ENCODE measurements around the gene GOLGA6A. TPM values are rescaled to one million over a fixed set of nuclear protein-coding genes. Genes with fewer than 3 reads are reported as not detected.
"Not testable (repeated sequence)": the region's sequence is repeated elsewhere in the genome, so short reads cannot be mapped to it uniquely, and the experiment has no call there.

Gene GOLGA6A
- total RNA-seq, 2 experiments from 2014 or later, result 0.16 to 0.42 TPM

DNA sequence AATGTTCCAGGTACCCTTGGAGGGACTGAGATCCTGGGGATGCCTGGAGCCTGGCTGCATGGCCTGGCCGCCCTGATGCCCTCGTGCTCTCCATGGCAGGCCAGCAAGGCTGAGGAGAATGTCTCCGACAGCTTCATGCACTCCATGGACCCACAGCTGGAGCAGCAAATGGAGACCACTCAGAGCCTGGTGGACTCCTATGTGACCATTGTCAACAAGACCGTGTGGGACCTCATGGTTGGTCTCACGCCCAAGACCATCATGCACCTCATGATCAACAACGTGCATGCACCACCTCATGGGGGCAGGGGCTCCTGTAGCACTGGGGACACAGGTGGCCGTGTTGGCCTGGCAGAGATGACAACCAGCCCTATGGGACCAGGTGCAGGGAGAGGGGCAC lies 19.7 kb downstream of the GOLGA6A start:
- intact Hi-C loops (cut with DNase I, micrococcal nuclease), result no loop called here
- no peaks in the 10 kb centered on the region for H3K9me3 ChIP-seq (ENCODE audit: control insufficient read depth in 1 of 2, insufficient read depth in 1 of 2, low read length in 2 of 2)
- Mint-ChIP-seq H3K27me3 (no peaks in the 10 kb centered on the region), H3K27ac (no peak overlapping the region), H3K9me3 (no peaks in the 10 kb centered on the region), H3K4me1 (ENCODE audit: low read depth) (peaks cover 14% of the 10 kb centered on the region), H3K36me3 (ENCODE audit: low read depth) (peaks cover 6% of the 10 kb centered on the region), H3K4me3 (no peak overlapping the region)
- DNase-seq, result no peak
- CTCF ChIA-PET, result no interaction called here
- POLR2A ChIA-PET, result no interaction called here
- no peaks in the 10 kb centered on the region for H3K36me3 ChIP-seq (ENCODE audit: insufficient read depth, low read length)
- H3K4me3 ChIP-seq (ENCODE audit: low read length), result no peak overlapping the region
- peaks cover 7% of the 10 kb centered on the region for H3K4me1 ChIP-seq (ENCODE audit: insufficient read depth, low read length)
- TF ChIP-seq, protein P1, sequence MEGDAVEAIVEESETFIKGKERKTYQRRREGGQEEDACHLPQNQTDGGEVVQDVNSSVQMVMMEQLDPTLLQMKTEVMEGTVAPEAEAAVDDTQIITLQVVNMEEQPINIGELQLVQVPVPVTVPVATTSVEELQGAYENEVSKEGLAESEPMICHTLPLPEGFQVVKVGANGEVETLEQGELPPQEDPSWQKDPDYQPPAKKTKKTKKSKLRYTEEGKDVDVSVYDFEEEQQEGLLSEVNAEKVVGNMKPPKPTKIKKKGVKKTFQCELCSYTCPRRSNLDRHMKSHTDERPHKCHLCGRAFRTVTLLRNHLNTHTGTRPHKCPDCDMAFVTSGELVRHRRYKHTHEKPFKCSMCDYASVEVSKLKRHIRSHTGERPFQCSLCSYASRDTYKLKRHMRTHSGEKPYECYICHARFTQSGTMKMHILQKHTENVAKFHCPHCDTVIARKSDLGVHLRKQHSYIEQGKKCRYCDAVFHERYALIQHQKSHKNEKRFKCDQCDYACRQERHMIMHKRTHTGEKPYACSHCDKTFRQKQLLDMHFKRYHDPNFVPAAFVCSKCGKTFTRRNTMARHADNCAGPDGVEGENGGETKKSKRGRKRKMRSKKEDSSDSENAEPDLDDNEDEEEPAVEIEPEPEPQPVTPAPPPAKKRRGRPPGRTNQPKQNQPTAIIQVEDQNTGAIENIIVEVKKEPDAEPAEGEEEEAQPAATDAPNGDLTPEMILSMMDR (IDR thresholded peaks at IDR 0.05), result no peak
- H3K27ac ChIP-seq (ENCODE audit: low read depth in 1 of 2, low read length in 2 of 2), result no peak overlapping the region
- H3K27me3 ChIP-seq (ENCODE audit: control insufficient read depth in 1 of 2, insufficient read depth in 2 of 2, low read length in 2 of 2), result no peaks in the 10 kb centered on the region
- no peak for ATAC-seq (ENCODE audit: poor library complexity)

DNA sequence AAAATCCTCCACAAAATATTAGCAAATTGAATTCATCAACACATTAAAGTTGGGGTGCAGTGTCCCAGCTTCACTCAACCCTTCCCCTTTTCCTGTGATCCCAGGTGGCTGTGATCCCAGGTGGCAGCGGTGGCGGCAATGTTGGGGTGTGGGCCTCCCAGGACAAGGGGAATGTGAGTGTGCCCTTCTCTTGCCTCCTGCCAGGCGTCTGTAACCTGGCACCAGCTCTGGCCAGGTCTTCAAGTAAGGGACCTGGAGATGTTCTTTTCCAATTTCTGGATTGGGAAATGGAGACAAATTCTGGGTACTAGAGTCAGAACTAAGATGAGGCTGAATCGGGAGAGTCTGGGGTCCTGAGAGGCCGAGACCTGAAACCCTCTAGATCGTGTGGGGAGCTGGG lies 20.1 kb downstream of the GOLGA6A start:
- intact Hi-C loops (cut with DNase I, micrococcal nuclease), result no loop called here
- POLR2A ChIA-PET, result no interaction called here
- TF ChIP-seq, protein P1 (IDR thresholded peaks at IDR 0.05), result no peak
- Histone ChIP-seq H3K9me3 (ENCODE audit: control insufficient read depth in 1 of 2, insufficient read depth in 1 of 2, low read length in 2 of 2) (no peaks in the 10 kb centered on the region), H3K4me1 (ENCODE audit: insufficient read depth, low read length) (peaks cover 7% of the 10 kb centered on the region), H3K27ac (ENCODE audit: low read depth in 1 of 2, low read length in 2 of 2) (no peak overlapping the region), H3K27me3 (ENCODE audit: control insufficient read depth in 1 of 2, insufficient read depth in 2 of 2, low read length in 2 of 2) (no peaks in the 10 kb centered on the region), H3K36me3 (ENCODE audit: insufficient read depth, low read length) (no peaks in the 10 kb centered on the region), H3K4me3 (ENCODE audit: low read length) (no peak overlapping the region)
- H3K27ac Mint-ChIP-seq, result no peak overlapping the region
- no peak overlapping the region for H3K4me3 Mint-ChIP-seq
- H3K4me1 Mint-ChIP-seq (ENCODE audit: low read depth), result peaks cover 14% of the 10 kb centered on the region
- no peak for DNase-seq
- ATAC-seq (ENCODE audit: poor library complexity), result no peak
- peaks cover 6% of the 10 kb centered on the region for H3K36me3 Mint-ChIP-seq (ENCODE audit: low read depth)
- H3K27me3 Mint-ChIP-seq, result no peaks in the 10 kb centered on the region
- CTCF ChIA-PET, result no interaction called here
- no peaks in the 10 kb centered on the region for H3K9me3 Mint-ChIP-seq

DNA sequence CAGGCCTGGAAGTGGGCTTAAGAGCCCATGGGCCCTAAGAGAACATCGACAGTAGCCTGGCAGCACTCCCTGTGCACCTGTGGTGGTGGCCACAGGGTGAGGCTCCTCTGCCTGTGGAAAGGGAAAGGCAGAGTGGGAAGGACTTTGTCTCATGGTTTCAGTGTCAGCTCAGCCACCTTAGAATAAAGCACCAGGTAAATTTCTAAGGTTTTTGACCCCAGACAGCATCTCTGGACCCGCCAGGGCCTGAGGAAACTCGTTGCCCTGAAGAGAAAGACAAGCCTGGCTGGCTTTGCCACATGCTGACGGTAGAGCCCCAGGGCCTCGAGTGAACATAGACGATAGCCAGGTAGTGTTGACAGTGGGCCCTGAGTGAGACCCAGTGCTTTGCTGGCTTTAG lies 22.1 kb downstream of the GOLGA6A start:
- peaks cover 14% of the 10 kb centered on the region for H3K4me1 Mint-ChIP-seq (ENCODE audit: low read depth)
- H3K9me3 ChIP-seq (ENCODE audit: control insufficient read depth in 1 of 2, insufficient read depth in 1 of 2, low read length in 2 of 2), result no peaks in the 10 kb centered on the region
- H3K36me3 Mint-ChIP-seq (ENCODE audit: low read depth), result peaks cover 6% of the 10 kb centered on the region
- ATAC-seq (ENCODE audit: poor library complexity) (no peak), DNase-seq (no peak)
- H3K4me1 ChIP-seq (ENCODE audit: insufficient read depth, low read length), result peaks cover 7% of the 10 kb centered on the region
- H3K4me3 ChIP-seq (ENCODE audit: low read length), result no peak overlapping the region
- H3K27ac ChIP-seq (ENCODE audit: low read depth in 1 of 2, low read length in 2 of 2), result no peak overlapping the region
- H3K9me3 Mint-ChIP-seq, result no peaks in the 10 kb centered on the region
- H3K36me3 ChIP-seq (ENCODE audit: insufficient read depth, low read length), result no peaks in the 10 kb centered on the region
- TF ChIP-seq, protein P1 (IDR thresholded peaks at IDR 0.05), result no peak
- H3K27me3 ChIP-seq (ENCODE audit: control insufficient read depth in 1 of 2, insufficient read depth in 2 of 2, low read length in 2 of 2), result no peaks in the 10 kb centered on the region
- intact Hi-C loops (cut with DNase I, micrococcal nuclease), result no loop called here
- no peaks in the 10 kb centered on the region for H3K27me3 Mint-ChIP-seq
- ChIA-PET POLR2A (no interaction called here), CTCF (no interaction called here)
- H3K4me3 Mint-ChIP-seq, result no peak overlapping the region
- H3K27ac Mint-ChIP-seq, result no peak overlapping the region

DNA sequence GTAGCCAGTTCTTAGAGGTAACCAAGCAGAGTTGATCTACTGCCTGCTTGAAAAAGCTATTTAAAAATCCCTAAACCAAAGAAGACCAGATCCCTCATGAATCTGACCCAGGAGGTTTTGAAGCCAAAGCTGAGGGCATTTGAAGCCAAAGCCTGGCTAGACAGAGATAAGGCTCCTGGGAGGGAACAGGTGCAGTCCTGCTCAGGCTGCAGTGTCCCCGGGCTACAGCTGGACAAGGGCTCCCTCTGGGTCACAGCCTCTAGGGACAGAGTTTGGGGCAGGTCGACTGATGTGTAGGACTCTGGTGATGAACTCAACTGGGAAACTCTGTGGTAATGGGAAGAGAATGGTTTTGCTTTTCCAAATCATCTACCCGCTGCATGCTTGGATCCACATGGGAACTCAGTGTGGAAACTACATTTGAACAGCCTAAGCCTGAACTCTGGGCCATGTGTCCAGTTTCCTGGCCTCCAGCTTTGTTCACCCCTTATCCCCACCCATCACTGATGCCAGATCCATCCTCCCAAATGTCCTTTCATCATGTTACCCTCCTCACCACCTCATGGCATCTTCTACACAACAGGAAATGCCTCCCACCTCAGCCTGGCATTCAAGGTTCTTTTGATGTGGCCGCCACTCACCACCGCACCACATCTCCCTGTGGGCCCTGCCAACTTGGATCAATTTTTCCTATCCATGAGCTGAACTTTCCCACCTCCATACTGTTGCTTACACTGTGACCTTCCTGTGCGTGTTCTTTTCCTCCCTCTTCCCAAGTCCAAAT lies 23.1 kb downstream of the GOLGA6A start:
- CTCF ChIA-PET; H3K36me3 Mint-ChIP-seq (ENCODE audit: low read depth); ATAC-seq (ENCODE audit: poor library complexity); H3K4me1 ChIP-seq (ENCODE audit: insufficient read depth, low read length); H3K9me3 Mint-ChIP-seq; H3K27ac Mint-ChIP-seq; POLR2A ChIA-PET; H3K27ac ChIP-seq (ENCODE audit: low read depth in 1 of 2, low read length in 2 of 2); H3K4me3 Mint-ChIP-seq; H3K4me3 ChIP-seq (ENCODE audit: low read length); DNase-seq; H3K36me3 ChIP-seq (ENCODE audit: insufficient read depth, low read length); H3K9me3 ChIP-seq (ENCODE audit: control insufficient read depth in 1 of 2, insufficient read depth in 1 of 2, low read length in 2 of 2); H3K27me3 Mint-ChIP-seq; H3K27me3 ChIP-seq (ENCODE audit: control insufficient read depth in 1 of 2, insufficient read depth in 2 of 2, low read length in 2 of 2): not testable (repeated sequence)
- H3K4me1 Mint-ChIP-seq (ENCODE audit: low read depth), result peaks cover 22% of the 10 kb centered on the region
- intact Hi-C loops (cut with DNase I, micrococcal nuclease), result loop anchor here (10.0 kb wide), 2 partner anchors 84 to 266 kb away; no protein-coding TSS in a partner anchor

DNA sequence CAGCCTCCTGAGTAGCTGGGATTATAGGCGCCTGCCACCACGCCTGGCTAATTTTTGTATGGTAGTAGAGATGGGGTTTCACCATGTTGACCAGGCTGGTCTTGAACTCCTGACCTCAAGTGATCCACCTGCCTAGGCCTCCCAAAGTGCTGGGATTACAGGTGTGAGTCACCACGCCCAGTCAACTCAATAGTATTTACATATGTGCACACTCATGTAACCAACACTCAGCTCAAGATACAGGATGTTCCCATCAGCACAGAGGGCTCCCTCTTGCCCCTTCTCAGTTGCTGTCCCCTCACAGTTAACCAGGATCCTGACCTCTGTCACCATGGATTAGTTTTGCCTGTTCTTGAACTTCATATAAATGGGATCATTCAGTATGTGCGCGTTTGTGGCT lies 26.0 kb downstream of the GOLGA6A start:
- H3K27ac Mint-ChIP-seq; H3K36me3 ChIP-seq (ENCODE audit: insufficient read depth, low read length); POLR2A ChIA-PET; H3K27me3 ChIP-seq (ENCODE audit: control insufficient read depth in 1 of 2, insufficient read depth in 2 of 2, low read length in 2 of 2); ATAC-seq (ENCODE audit: poor library complexity); H3K4me3 Mint-ChIP-seq; DNase-seq; H3K4me3 ChIP-seq (ENCODE audit: low read length); H3K27me3 Mint-ChIP-seq; H3K27ac ChIP-seq (ENCODE audit: low read depth in 1 of 2, low read length in 2 of 2); H3K9me3 ChIP-seq (ENCODE audit: control insufficient read depth in 1 of 2, insufficient read depth in 1 of 2, low read length in 2 of 2); H3K9me3 Mint-ChIP-seq; H3K36me3 Mint-ChIP-seq (ENCODE audit: low read depth); CTCF ChIA-PET: not testable (repeated sequence)
- peaks cover 10% of the 10 kb centered on the region for H3K4me1 ChIP-seq (ENCODE audit: insufficient read depth, low read length)
- intact Hi-C loops (cut with DNase I, micrococcal nuclease), result loop anchor here (10.0 kb wide), 2 partner anchors 82 to 268 kb away; no protein-coding TSS in a partner anchor
- H3K4me1 Mint-ChIP-seq (ENCODE audit: low read depth), result peaks cover 26% of the 10 kb centered on the region
